Femur (tissue), 1 donor: ENCODE results near the gene OR2A7.
"Not testable (repeated sequence)": the region's sequence is repeated elsewhere in the genome, so short reads cannot be mapped to it uniquely, and the experiment has no call there.

Experiments used
- DNase-seq: peaks from one replicate; pipeline ENCODE4 v3.0.0-alpha.2; 2017

OR2A7 gene

DNA sequence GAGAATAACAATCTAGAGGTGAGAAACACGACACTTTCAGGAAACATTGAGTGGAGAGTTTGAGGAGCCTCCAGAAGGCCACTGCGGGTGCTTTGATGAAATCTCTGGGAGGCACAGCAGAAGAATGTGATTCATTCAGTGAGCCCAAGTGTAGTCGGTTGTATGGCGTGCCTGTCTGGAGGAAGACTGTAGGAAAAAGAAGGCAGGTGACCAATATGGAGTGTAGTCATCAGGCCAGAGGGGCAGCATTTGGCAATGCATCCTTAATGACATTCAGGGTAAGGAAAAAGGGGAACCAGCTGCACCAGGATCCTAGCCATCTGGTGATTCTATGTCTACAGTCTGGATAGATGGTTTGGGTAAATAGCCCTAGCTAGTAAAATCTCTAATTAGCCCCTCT, 12.3 kb downstream of the OR2A7 start:
- DNase-seq: not testable (repeated sequence)

DNA sequence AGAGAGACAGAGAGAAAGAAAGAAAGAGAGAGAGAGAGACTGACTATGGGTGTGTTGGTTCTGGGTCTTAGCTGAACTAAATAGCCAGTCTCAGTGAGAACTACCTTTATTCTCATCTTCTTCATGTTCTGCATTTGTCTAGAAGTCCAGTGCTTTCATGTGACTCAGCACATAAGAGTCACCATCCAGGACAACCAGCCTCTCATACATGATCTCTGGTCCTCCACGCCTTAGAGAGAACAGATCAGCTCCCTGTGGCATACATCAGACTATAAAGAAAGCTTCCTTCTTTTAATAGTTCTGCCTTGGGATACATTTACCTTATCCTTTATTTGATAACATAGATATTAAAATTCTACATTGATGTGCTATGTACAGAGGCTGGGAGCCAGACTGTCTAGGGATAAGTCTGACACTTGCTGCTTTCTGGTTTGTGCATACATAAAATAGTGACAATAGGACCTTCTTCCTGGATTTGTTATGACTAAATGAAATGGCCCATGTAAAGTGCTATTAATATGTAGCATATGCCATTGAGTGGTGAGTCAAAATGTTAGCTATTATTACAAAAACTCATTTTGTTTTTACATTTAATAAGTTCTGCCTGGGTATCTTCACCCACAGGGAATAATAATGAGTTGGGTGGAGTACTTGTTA, 16.8 kb downstream of the OR2A7 start:
- DNase-seq: not testable (repeated sequence)

DNA sequence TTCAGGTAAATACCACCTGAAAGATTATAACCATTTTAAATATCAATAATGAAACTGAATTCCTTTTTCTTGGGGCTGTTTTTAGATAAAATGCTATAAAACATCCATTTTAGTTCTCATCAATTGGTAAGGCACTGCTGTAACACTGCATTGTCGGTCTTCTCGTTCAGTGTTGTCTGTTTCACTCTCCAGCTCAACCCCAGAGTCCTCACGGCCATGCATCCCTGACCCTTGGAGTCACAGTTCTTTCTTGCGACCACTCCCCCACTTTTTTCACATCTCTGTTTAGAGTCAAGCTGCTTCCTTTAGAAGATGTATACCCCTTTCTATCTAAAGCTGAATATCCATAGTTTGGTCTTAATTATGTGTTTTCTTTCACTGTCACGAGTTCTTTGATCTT, 17.6 kb downstream of the OR2A7 start:
- not testable (repeated sequence) for DNase-seq

DNA sequence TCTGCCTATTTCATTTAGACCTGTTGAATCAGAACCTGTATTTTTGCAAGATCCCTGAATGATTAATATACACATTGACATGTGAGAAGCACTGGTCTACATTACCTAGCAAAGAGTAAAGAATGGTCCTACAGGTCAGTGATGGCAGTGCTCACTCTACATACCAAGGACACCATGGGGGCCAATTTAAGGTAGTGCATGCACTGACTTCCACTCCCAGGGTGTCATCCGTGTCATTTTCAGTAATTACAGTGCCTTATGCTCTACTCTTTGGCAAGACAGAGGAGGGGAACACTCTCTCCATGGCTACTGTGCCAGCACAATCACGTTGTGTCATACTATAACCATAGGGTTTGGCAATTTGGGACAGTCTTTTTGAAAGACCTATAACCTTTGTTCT, 19.2 kb downstream of the OR2A7 start:
- DNase-seq: not testable (repeated sequence)

DNA sequence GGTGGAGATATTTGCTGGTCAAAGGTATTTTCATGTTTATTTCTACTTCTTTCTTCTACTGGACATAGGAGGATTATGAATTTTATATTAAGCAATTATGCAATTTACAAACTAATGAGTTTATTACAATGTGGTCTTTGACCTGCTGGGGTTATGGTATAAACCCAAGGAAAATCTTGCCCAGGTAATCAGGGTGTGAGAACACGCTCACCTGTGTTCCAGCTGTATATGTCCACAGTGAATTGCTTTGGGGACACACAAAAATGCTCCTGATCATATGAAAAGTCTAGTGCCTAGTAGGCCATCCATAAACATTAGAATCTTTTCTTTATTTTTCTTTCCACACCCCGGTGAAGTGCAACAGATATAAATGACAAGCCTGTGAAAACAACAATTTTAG, 25.2 kb downstream of the OR2A7 start, which contains the start of gene OR2A42:
TSS of gene OR2A42 (minus strand) at position 241 of the 400 bp plus-strand sequence. CDS start 6,762 bp downstream, outside the sequence.
- not testable (repeated sequence) for DNase-seq

DNA sequence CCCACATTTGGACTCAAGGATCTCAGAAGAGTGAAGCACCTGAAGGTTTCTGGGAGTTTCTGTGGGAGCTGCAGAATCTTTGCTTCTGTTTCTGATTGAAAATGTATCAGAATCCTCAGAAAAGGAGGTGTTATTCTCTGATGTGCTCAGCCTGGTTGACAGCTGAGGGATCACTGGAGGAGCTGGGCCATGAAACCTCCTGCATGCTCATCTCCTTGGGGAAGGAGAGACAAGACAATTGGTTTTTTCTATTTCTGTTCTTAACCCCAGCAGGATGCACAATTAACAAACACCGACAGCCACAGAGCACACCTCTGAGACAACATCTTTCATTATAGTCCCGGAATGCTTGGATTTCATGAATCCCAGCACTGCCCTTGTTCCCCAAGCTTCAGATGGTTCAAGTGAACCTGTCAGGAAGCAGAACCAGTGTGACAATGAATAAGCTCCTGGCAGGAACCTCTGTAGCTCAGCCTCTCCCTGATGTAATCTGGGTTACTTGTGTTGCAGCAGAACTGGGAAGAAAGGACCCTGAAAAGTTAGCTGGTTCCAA, 26.0 kb downstream of the OR2A7 start:
- not testable (repeated sequence) for DNase-seq

DNA sequence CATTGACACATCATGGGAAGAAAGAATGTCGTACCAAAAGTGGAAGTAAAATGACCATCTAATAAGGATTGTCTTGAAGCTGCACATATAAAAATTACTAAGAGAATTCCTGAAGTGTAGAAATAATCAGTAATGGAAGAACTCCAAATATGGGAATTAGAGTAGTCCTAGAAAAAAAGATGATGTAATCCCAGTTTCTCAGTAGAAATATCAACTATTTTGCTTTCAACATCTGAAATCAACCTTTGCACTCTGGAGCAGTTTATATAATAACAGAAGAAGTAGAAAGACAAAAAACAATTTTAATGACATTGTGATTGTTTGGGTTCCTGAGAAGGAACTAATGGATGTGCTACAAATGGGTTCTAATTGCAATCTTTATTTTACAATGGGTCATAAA, 31.6 kb downstream of the OR2A7 start:
- not testable (repeated sequence) for DNase-seq

DNA sequence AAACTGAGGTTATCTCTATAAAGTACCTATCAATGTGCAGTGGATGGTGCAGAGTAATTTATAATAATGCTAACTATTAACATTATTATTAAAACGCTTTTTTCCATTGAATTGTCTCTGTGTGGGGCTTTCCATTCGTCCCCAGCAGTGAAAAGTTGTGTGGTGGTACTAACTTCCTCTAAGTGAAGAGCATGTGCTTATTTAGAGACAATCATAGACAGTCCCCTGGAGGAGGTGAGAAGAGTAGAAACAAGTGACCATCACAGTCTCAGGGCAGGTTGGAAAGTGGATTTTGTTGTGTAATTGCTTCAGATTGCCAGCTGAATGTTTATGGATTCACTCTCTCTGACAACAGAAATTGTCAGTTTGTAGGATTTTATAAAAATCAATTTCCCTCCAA, 33.6 kb downstream of the OR2A7 start:
- DNase-seq: not testable (repeated sequence)

DNA sequence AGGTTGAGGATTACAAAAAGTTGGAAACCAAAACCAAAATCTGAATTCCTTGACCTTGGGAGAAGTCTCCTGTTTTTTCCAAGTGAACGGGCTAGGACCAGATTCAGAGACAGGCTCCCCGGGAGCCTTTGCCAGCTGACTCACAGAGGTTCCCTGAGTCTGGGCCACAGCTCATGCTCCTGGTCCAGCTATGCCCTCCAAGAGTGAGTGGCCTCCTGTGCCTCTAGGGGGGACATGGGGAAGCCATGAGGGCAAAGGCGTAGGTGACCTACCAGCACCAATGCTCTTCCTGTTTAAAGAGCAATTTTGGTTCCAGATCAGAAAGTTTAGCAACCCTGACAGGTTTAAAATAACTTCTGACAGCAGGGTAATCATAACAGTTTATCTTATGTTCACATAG, 35.8 kb downstream of the OR2A7 start:
- DNase-seq: not testable (repeated sequence)

DNA sequence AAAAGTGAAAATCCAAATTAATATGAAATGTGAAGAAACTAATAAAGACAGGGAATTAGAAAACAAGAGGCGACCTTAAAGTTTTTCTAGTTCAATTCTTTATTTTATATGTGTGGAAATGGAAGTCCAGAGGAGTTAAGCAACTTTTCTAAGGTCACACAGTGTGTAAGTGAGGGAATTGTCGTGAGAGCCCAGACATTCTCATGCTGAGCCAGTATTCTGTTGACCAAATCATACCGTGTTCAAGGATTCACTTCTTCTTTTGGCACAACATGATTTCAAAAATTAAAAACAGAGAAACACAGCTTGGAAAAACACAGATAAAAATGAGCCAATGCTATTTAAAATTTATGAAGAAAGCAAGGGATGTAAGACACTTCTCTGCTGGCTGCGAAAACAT, 37.7 kb downstream of the OR2A7 start:
- DNase-seq: not testable (repeated sequence)

DNA sequence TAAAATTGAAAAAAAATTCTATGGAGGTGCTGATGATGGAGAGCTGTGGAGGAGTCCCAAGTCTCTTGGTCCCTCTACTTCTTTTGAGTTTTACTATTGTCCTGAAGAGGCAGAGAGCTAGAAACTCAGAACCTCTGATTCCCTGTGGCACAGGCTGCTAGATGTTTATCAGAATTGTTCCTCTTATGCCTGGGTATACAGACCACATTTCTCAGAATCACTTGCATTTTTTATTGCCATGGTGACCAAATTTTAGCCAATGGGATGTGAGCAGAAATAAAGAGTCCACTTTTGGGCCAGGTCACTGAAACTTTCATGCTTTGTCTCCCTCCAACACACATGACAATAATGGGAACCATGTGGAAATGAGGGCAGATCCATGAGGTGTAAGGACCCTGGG, 40.9 kb downstream of the OR2A7 start:
- DNase-seq: not testable (repeated sequence)

DNA sequence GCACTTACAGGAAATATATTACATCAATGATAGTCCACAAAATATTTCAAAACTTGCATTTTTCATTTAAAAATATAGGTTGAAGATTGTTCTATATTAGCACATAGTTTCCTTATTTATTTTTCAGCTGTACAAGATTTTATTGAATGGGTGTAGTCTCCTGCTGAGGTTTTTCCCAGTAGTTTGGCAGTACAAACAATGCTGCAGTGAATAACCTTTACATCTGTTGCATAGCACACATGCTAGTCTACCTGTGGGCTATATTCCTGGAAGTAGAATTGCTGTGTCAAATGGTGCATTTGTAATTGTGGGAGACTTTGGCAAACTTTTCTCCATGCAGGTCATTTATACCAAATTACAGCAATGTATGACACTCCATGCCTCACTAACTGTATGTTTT, 44.1 kb downstream of the OR2A7 start:
- not testable (repeated sequence) for DNase-seq

DNA sequence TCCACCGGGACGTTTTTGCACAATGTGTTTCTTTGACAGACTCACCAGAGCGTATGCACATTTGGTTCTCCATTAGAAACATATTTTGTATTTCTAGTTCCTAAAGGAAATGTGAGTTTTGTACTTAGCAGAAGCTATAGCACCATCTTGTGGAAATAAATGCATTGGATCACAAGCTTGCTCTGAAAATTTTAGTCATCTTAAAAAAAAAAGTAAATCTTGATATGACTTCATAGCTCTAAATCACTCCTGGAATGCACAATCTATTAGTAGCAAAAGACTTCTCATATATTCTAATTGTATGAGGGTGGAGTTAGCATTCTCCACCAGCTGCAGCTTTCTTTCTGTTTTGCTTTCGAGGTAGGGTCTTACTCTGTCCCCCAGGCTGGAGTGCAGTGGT, 45.4 kb downstream of the OR2A7 start:
- DNase-seq: not testable (repeated sequence)

DNA sequence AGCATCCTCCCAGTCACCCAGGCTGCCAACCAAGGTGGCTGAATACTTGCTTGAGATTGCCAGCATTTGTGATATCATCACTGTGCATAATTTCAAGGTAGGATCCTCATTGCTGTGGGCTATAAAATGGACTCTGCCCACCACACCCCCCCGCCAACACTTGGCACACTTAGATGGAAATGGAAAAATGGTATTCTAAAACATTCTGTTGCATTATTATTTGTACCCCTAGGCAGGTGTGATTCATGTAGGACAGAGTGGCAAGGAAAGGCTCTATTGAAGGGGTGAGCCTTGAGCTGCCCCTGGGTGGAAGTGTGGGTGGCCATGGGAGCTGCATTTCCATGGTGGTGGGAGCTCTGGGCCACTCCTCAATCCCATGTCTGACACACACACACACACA, 46.0 kb downstream of the OR2A7 start:
- not testable (repeated sequence) for DNase-seq

DNA sequence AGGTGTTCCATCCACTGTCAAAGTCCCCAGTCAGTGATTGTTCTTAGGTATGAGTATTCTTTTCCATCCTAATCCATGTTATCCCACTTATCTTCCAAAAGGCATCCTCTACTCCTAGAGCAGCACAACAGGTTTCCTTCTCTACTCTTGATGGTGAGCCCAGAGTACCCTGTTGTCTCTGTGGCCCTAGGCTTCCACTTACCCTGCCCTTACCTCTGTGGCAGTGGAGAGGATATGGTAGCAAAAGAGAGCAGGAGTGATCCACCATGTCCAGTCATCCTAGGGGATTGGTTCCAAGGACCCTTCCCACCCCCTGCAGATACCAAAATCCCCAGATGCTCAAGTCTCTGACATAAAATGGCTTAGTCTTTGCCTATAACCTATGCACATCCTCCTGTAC, 47.4 kb downstream of the OR2A7 start:
- not testable (repeated sequence) for DNase-seq
